SK-N-MC (cell line): Measurements from ENCODE around the gene CACNB1.

Experiments
- DNase-seq: peaks from one replicate; pipeline ENCODE4 v3.0.0-alpha.2; 2011; ENCODE audit warnings: low read depth, low spot score
- H3K27ac ChIP-seq: fragments of 200-600 bp; sonication (generic); 2 replicates; pipeline ENCODE4 v1.5.1; 2016; ENCODE audit warnings: mixed run types
- H3K36me3 ChIP-seq: fragments of 200-600 bp; sonication (generic); 2 replicates; pipeline ENCODE4 v1.6.1; 2017; ENCODE audit warnings: antibody characterized with exemption, low read length, mixed read lengths; ENCODE audit not compliant: insufficient read depth
- H3K4me3 ChIP-seq: fragments of 200-600 bp; sonication (generic); 2 replicates; pipeline ENCODE4 v1.5.1; 2016
- H3K9ac ChIP-seq: fragments of 200-600 bp; sonication (generic); 2 replicates; pipeline ENCODE4 v1.8.0; 2017; ENCODE audit warnings: mixed run types, mixed read lengths; ENCODE audit not compliant: insufficient read length
- H3K9me3 ChIP-seq: fragments of 200-600 bp; sonication (generic); 2 replicates; pipeline ENCODE4 v1.6.1; 2017; ENCODE audit warnings: low read depth, mild to moderate bottlenecking, antibody characterized with exemption, low read length, moderate library complexity, mixed read lengths
- EZH2 ChIP-seq: fragments of 200-600 bp; sonication (generic); IDR thresholded peaks from one replicate; pipeline ENCODE4 v1.6.1; 2017; ENCODE audit warnings: antibody characterized with exemption
- FOXP2 ChIP-seq: optimal IDR thresholded peaks from 2 replicates; pipeline ENCODE3; 2011; ENCODE audit warnings: mild to moderate bottlenecking, moderate library complexity; ENCODE audit not compliant: insufficient read depth; ENCODE audit errors: extremely low read length, control extremely low read depth
- POLR2AphosphoS5 ChIP-seq: IDR thresholded peaks from 2 replicates; pipeline ENCODE4 v1.6.1; 2012; ENCODE audit warnings: mild to moderate bottlenecking, low read depth, low read length, borderline replicate concordance

Gene CACNB1

GRCh38 chr17:39167476-39167875 lies 30.0 kb downstream of the CACNB1 start:
- Histone ChIP-seq H3K27ac (no peak overlapping the region), H3K9me3 (no peaks in the 10 kb centered on the region), H3K9ac (no peak overlapping the region), H3K4me3 (no peak overlapping the region), H3K36me3 (no peaks in the 10 kb centered on the region)
- no peak for DNase-seq
- no peak for TF ChIP-seq POLR2AphosphoS5
- TF ChIP-seq EZH2 = no peak
- TF ChIP-seq FOXP2 = no peak

GRCh38 chr17:39166437-39167335 lies 30.8 kb downstream of the CACNB1 start:
- DNase-seq = no peak
- no peak overlapping the region for H3K27ac ChIP-seq
- no peak overlapping the region for H3K9ac ChIP-seq
- TF ChIP-seq FOXP2 (no peak), EZH2 (no peak), POLR2AphosphoS5 (no peak)
- no peaks in the 10 kb centered on the region for H3K36me3 ChIP-seq
- no peak overlapping the region for H3K4me3 ChIP-seq
- no peaks in the 10 kb centered on the region for H3K9me3 ChIP-seq

GRCh38 chr17:39165841-39166349 lies 31.6 kb downstream of the CACNB1 start, which contains the start of gene ARL5C:
Gene ARL5C, minus strand, starts transcription at chr17:39166161. Its CDS starts 401 bp downstream, at chr17:39165760.
- Histone ChIP-seq H3K4me3 (peak within 1 kb of the TSS; percentile 40), H3K36me3 (no peaks in the 10 kb centered on the region), H3K9me3 (no peaks in the 10 kb centered on the region), H3K9ac (no peak within 1 kb of the TSS), H3K27ac (no peak within 1 kb of the TSS)
- DNase-seq = no peak
- no peak for TF ChIP-seq EZH2
- TF ChIP-seq FOXP2 = no peak
- TF ChIP-seq POLR2AphosphoS5 = no peak

- H3K36me3 ChIP-seq = no peaks in the 10 kb centered on the region
- no peak for DNase-seq
- TF ChIP-seq EZH2 (no peak), FOXP2 (no peak), POLR2AphosphoS5 (no peak)
- H3K4me3 ChIP-seq = no peak overlapping the region; the same call in 1 of the 2 replicates
- H3K9me3 ChIP-seq = no peaks in the 10 kb centered on the region
- H3K27ac ChIP-seq = no peak overlapping the region
- H3K9ac ChIP-seq = no peak overlapping the region
These were observed 32.2 kb downstream of the CACNB1 start for GRCh38 chr17:39165178-39165840.

- TF ChIP-seq POLR2AphosphoS5 (peak; percentile 31; the same call in 1 of the 2 replicates), FOXP2 (no peak), EZH2 (no peak)
- Histone ChIP-seq H3K9me3 (no peaks in the 10 kb centered on the region), H3K9ac (peak overlapping the region; percentile 59), H3K27ac (no peak overlapping the region), H3K36me3 (no peaks in the 10 kb centered on the region), H3K4me3 (peak overlapping the region; percentile 40)
- DNase-seq = peak; percentile 48
These were observed 32.8 kb downstream of the CACNB1 start for GRCh38 chr17:39164675-39165143.

GRCh38 chr17:39161962-39162361 lies 35.5 kb downstream of the CACNB1 start:
- H3K9ac ChIP-seq = no peak overlapping the region
- no peaks in the 10 kb centered on the region for H3K36me3 ChIP-seq
- no peak overlapping the region for H3K4me3 ChIP-seq
- no peaks in the 10 kb centered on the region for H3K9me3 ChIP-seq
- H3K27ac ChIP-seq = no peak overlapping the region
- no peak for DNase-seq
- TF ChIP-seq POLR2AphosphoS5 (no peak), EZH2 (no peak), FOXP2 (no peak)

GRCh38 chr17:39158623-39159022 lies 38.8 kb downstream of the CACNB1 start:
- no peak overlapping the region for H3K4me3 ChIP-seq
- H3K9ac ChIP-seq = no peak overlapping the region
- TF ChIP-seq FOXP2 (no peak), EZH2 (no peak), POLR2AphosphoS5 (no peak)
- H3K27ac ChIP-seq = no peak overlapping the region
- H3K36me3 ChIP-seq = no peaks in the 10 kb centered on the region
- no peak for DNase-seq
- H3K9me3 ChIP-seq = no peaks in the 10 kb centered on the region

GRCh38 chr17:39156491-39156890 lies 41.0 kb downstream of the CACNB1 start:
- H3K27ac ChIP-seq = no peak overlapping the region
- no peak for DNase-seq
- no peak overlapping the region for H3K4me3 ChIP-seq
- H3K9me3 ChIP-seq = no peaks in the 10 kb centered on the region
- H3K36me3 ChIP-seq = no peaks in the 10 kb centered on the region
- no peak for TF ChIP-seq FOXP2
- TF ChIP-seq POLR2AphosphoS5 = no peak
- no peak for TF ChIP-seq EZH2
- no peak overlapping the region for H3K9ac ChIP-seq
